GM18519 (cell line): Measurements from ENCODE around the gene MLH3.

Experiments used
- ATAC-seq: cut with Tn5 transposase; IDR thresholded peaks from one replicate; pipeline ENCODE4 v1.9.1; 2021; ENCODE audit warnings: mild to moderate bottlenecking, moderate library complexity; ENCODE audit not compliant: unreplicated experiment, low FRiP score

The MLH3 gene

GRCh38 chr14:74974364-74975058 is 76.8 kb downstream of the MLH3 start:
- ATAC-seq = no peak

- ATAC-seq = no peak
Measured at GRCh38 chr14:74973905-74974363, 77.3 kb downstream of the MLH3 start.

GRCh38 chr14:74973003-74973653 is 78.1 kb downstream of the MLH3 start:
- ATAC-seq = no peak

- ATAC-seq = no peak
Measured at GRCh38 chr14:74968811-74969210, 82.5 kb downstream of the MLH3 start.

GRCh38 chr14:74965486-74966153 is 85.6 kb downstream of the MLH3 start:
- no peak for ATAC-seq

GRCh38 chr14:74964787-74965485 is 86.3 kb downstream of the MLH3 start:
- no peak for ATAC-seq
